Mucosa of stomach (tissue), 1 donor: ENCODE measurements around the gene STAG1.

Experiments
- H3K27me3 ChIP-seq: one replicate; pipeline ENCODE4 v1.7.0; 2013; ENCODE audit warnings: mild to moderate bottlenecking, low read length; ENCODE audit not compliant: control insufficient read depth, insufficient read depth
- H3K36me3 ChIP-seq: one replicate; pipeline ENCODE4 v1.7.0; 2013; ENCODE audit warnings: low read length; ENCODE audit not compliant: control insufficient read depth, insufficient read depth
- H3K4me1 ChIP-seq: one replicate; pipeline ENCODE4 v1.7.0; 2013; ENCODE audit warnings: mild to moderate bottlenecking, low read length; ENCODE audit not compliant: control insufficient read depth, insufficient read depth
- H3K4me3 ChIP-seq: one replicate; pipeline ENCODE4 v1.7.0; 2013; ENCODE audit warnings: low read length
- H3K9ac ChIP-seq: one replicate; pipeline ENCODE4 v1.7.0; 2013; ENCODE audit warnings: mild to moderate bottlenecking, low read length, moderate library complexity
- H3K9me3 ChIP-seq: one replicate; pipeline ENCODE4 v1.7.0; 2013; ENCODE audit warnings: mild to moderate bottlenecking, low read length, moderate library complexity; ENCODE audit not compliant: control insufficient read depth
- donor health status: Pancreatic carcinoma.

Gene STAG1

GRCh38 chr3:136463170-136463569 lies 289.0 kb downstream of the STAG1 start:
- no peaks in the 10 kb centered on the region for H3K27me3 ChIP-seq
- H3K36me3 ChIP-seq, result no peaks in the 10 kb centered on the region
- H3K4me1 ChIP-seq, result no peaks in the 10 kb centered on the region
- H3K9ac ChIP-seq, result no peak overlapping the region
- no peaks in the 10 kb centered on the region for H3K9me3 ChIP-seq
- H3K4me3 ChIP-seq, result no peak overlapping the region

DNA sequence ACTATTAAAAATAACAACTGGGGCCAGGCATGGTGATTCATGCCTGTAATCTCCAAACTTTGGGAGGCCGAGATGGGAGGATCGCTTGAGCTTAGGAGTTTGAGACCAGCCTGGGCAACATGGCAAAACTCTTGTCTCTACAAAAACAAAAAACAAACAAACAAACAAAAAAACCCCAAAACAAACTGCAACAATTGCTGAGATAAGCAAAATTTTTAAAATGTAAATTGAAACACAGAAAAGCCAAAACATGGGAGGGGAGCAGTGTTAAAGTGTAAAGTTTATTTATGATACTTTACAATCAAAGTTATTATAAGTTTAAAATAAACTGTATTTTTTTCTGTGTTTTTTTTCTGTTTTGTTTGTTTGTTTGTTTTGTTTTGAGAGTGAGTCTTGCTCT lies 294.4 kb downstream of the STAG1 start:
- no peak overlapping the region for H3K4me3 ChIP-seq
- H3K4me1 ChIP-seq, result no peaks in the 10 kb centered on the region
- no peaks in the 10 kb centered on the region for H3K27me3 ChIP-seq
- H3K9ac ChIP-seq, result no peak overlapping the region
- H3K9me3 ChIP-seq, result no peaks in the 10 kb centered on the region
- H3K36me3 ChIP-seq, result no peaks in the 10 kb centered on the region

DNA sequence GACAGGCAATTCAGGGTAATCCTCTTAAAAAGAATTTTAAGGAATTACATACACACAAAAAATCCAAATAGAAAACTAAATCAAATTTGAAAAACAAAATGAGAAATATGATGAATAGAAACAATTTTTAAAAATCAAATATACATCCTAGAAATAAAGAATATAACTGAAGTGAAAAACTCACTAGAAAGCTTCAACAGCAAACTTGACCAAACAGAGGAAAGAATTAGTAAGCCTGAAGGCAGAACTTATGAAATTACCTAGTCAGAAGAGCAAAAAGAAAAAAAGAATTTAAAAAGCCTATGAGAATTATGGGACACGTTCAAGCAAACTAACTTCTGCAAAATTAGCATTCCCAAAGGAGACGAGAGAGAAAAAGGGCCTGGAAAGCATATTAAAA lies 296.0 kb downstream of the STAG1 start:
- Histone ChIP-seq H3K9ac (no peak overlapping the region), H3K4me3 (no peak overlapping the region), H3K9me3 (no peaks in the 10 kb centered on the region), H3K36me3 (no peaks in the 10 kb centered on the region), H3K4me1 (no peaks in the 10 kb centered on the region), H3K27me3 (no peaks in the 10 kb centered on the region)

- Histone ChIP-seq H3K9ac (no peak overlapping the region), H3K9me3 (no peaks in the 10 kb centered on the region), H3K27me3 (no peaks in the 10 kb centered on the region), H3K4me3 (no peak overlapping the region), H3K4me1 (no peaks in the 10 kb centered on the region), H3K36me3 (no peaks in the 10 kb centered on the region)
Measured at GRCh38 chr3:136444581-136444980, 307.6 kb downstream of the STAG1 start.

- Histone ChIP-seq H3K9me3 (no peaks in the 10 kb centered on the region), H3K36me3 (no peaks in the 10 kb centered on the region), H3K4me3 (no peak overlapping the region), H3K4me1 (no peaks in the 10 kb centered on the region), H3K9ac (no peak overlapping the region), H3K27me3 (no peaks in the 10 kb centered on the region)
Measured at GRCh38 chr3:136437043-136437442, 315.1 kb downstream of the STAG1 start.

GRCh38 chr3:136434429-136434828 lies 317.7 kb downstream of the STAG1 start:
- no peaks in the 10 kb centered on the region for H3K27me3 ChIP-seq
- no peak overlapping the region for H3K9ac ChIP-seq
- H3K4me3 ChIP-seq, result no peak overlapping the region
- no peaks in the 10 kb centered on the region for H3K9me3 ChIP-seq
- no peaks in the 10 kb centered on the region for H3K4me1 ChIP-seq
- no peaks in the 10 kb centered on the region for H3K36me3 ChIP-seq

DNA sequence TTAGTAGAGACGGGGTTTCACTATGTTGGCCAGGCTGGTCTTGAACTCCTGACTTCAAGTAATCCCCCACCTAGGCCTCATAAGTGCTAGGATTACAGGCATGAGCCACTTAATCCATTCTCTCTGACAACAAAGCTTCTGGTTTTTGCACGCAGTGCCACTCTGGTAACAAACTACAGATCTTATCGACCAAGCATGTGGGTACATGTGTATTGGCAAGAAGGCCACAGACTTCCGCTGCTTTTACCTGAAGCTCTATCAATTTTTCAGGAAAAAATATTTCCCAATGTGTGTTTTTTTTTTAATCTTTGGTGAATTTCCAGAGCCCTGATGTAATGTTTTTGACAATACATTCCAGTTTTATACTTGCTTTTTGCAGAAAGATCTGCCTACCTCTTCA lies 319.5 kb downstream of the STAG1 start:
- Histone ChIP-seq H3K4me1 (no peaks in the 10 kb centered on the region), H3K9ac (no peak overlapping the region), H3K36me3 (no peaks in the 10 kb centered on the region), H3K27me3 (no peaks in the 10 kb centered on the region), H3K9me3 (no peaks in the 10 kb centered on the region), H3K4me3 (no peak overlapping the region)

DNA sequence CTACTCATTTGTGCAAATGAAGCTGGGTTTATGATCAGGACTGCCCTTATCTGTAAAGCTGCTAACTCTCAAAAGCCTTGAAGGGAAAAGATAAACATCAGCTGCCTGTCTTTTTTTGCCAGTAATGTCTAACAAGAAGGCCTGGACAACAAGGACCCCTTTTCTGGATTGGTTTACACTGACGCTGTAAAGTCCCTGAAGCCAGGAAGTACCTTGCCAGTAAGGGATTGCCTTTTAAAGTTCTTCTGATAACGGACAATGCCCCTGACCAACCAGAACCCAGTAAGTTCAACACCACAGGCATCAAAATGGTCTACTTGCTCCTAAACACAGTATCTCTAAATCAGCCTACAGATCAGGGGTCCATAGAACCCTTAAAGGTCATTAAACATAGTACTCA lies 324.0 kb downstream of the STAG1 start:
- H3K9ac ChIP-seq, result no peak overlapping the region
- no peaks in the 10 kb centered on the region for H3K4me1 ChIP-seq
- no peaks in the 10 kb centered on the region for H3K27me3 ChIP-seq
- H3K9me3 ChIP-seq, result no peaks in the 10 kb centered on the region
- no peak overlapping the region for H3K4me3 ChIP-seq
- H3K36me3 ChIP-seq, result no peaks in the 10 kb centered on the region

DNA sequence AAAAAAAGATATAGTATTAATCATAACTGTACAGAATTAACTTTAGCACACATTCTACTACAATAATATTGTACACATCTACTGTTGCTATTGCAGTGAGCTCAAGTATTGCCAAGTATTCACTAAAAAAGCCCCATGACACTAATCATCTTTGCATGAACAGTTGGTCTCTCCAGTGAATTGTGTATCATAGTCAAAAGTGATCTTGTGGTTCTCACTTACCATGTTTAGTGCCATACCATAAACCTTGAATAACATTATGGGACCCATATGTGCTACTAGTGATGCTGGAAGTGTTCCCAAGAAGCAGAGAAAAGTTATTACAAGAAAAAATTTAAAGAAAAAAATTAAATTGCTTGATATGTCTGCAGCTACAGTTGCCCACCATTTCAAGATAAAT lies 324.9 kb downstream of the STAG1 start:
- H3K9me3 ChIP-seq, result no peaks in the 10 kb centered on the region
- no peaks in the 10 kb centered on the region for H3K4me1 ChIP-seq
- H3K4me3 ChIP-seq, result no peak overlapping the region
- H3K27me3 ChIP-seq, result no peaks in the 10 kb centered on the region
- H3K9ac ChIP-seq, result no peak overlapping the region
- H3K36me3 ChIP-seq, result no peaks in the 10 kb centered on the region

DNA sequence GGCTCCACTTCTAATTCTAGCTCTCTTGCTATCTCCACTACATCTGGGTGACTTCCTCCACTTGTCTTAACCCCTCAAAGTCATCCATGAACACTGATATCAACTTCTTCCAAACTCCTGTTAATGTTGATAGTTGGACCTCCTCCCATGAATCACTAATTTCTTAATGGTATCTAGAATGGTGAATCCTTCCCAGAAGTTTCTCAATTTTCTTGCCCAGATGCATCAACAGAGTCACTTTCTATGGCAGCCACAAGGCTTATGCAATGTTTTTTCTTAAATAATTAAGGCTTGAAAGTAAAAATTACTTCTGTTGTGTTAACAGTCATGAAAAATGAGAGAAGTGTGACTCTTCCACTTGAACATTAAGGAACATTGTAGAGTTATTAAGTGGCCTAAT lies 337.7 kb downstream of the STAG1 start:
- Histone ChIP-seq H3K4me1 (no peaks in the 10 kb centered on the region), H3K4me3 (no peak overlapping the region), H3K36me3 (no peaks in the 10 kb centered on the region), H3K9ac (no peak overlapping the region), H3K27me3 (no peaks in the 10 kb centered on the region), H3K9me3 (no peaks in the 10 kb centered on the region)

DNA sequence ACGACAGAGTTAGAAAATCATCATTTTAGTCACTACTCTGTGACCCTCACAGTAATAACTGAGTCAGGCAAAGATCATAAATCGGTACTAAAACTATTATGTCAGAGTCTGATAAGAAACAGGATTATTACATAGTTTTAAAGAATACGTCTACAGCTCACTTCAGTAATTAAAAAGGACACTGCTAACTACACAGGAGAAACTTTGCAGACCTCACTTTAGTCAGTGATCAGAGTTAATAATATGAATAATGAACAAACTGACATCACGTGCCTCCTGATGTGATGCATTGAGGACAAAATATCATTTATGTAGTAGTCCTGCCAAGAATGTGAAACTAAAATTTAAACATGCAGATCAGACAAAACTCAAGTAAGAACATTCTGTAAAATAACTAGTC lies 339.9 kb downstream of the STAG1 start:
- Histone ChIP-seq H3K9me3 (no peaks in the 10 kb centered on the region), H3K27me3 (no peaks in the 10 kb centered on the region), H3K9ac (no peak overlapping the region), H3K4me1 (no peaks in the 10 kb centered on the region), H3K4me3 (no peak overlapping the region), H3K36me3 (no peaks in the 10 kb centered on the region)

- H3K4me3 ChIP-seq, result no peak overlapping the region
- H3K27me3 ChIP-seq, result no peaks in the 10 kb centered on the region
- no peaks in the 10 kb centered on the region for H3K9me3 ChIP-seq
- H3K9ac ChIP-seq, result no peak overlapping the region
- H3K4me1 ChIP-seq, result no peaks in the 10 kb centered on the region
- H3K36me3 ChIP-seq, result no peaks in the 10 kb centered on the region
Measured at GRCh38 chr3:136409549-136409948, 342.6 kb downstream of the STAG1 start.

DNA sequence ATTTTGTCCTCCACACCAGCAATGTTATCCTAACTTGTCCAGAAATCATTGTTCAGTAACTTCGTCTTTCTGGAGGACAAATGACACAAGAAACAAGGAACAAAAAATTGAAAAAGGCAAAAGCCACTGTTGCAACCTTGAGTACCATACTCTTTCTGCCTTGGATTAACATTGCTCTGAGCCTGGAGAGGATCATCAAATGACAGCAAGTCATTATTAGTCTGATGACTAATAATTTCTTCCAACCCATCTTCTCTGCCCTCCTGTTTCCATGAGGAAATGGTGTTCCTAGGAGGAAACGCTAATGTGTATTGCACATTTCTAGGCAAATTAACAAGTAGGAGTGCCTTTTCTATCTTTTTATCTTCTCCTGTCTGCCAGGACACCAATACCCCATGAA lies 348.1 kb downstream of the STAG1 start:
- no peaks in the 10 kb centered on the region for H3K4me1 ChIP-seq
- H3K36me3 ChIP-seq, result no peaks in the 10 kb centered on the region
- H3K27me3 ChIP-seq, result no peaks in the 10 kb centered on the region
- H3K9me3 ChIP-seq, result no peaks in the 10 kb centered on the region
- H3K9ac ChIP-seq, result no peak overlapping the region
- H3K4me3 ChIP-seq, result no peak overlapping the region
